ENCODE measurements around the gene CHMP4B.
A peak's percentile ranks its signal among the peaks of the same experiment; 100 is the strongest.

CHMP4B gene

GRCh38 chr20:33828967-33829560 is 17.9 kb downstream of the CHMP4B start:
- Histone ChIP-seq H4K91ac (ENCODE audit: low read depth, low read length, poor library complexity) (no peak overlapping the region), H3K4me2 (ENCODE audit: insufficient read depth, low read length, poor library complexity, severe bottlenecking) (no peak overlapping the region), H4K8ac (ENCODE audit: low read depth, low read length) (no peak overlapping the region), H3K36me3 (replicated peaks in 1 of 2; ENCODE audit: control insufficient read depth in 2 of 2, insufficient read depth in 2 of 2, low read length in 2 of 2) (no peaks in the 10 kb centered on the region), H2BK120ac (ENCODE audit: low read depth, low read length) (no peak overlapping the region), H3K4ac (ENCODE audit: low read length) (no peak overlapping the region), H3K18ac (ENCODE audit: low read length) (no peak overlapping the region), H3K23ac (ENCODE audit: low read depth, low read length, poor library complexity) (no peak overlapping the region), H2AFZ (ENCODE audit: low read length) (no peak overlapping the region), H3K79me1 (ENCODE audit: low read depth, low read length) (peaks cover 6% of the 10 kb centered on the region), H3K27ac (replicated peaks; ENCODE audit: low read length) (no peak overlapping the region), H2BK5ac (ENCODE audit: low read length) (no peak overlapping the region), H3K4me1 (ENCODE audit: control insufficient read depth in 2 of 2, insufficient read depth in 1 of 2, low read depth in 1 of 2, low read length in 2 of 2) (peaks cover 16 to 30% of the 10 kb centered on the region in 2 donors), H2BK12ac (ENCODE audit: low read length) (no peak overlapping the region), H3K9ac (ENCODE audit: low read depth, low read length, poor library complexity) (no peak overlapping the region), H2AK5ac (ENCODE audit: low read depth, low read length) (no peak overlapping the region), H3K27me3 (ENCODE audit: control insufficient read depth in 3 of 3, insufficient read depth in 3 of 3, low read depth in 1 of 3, low read length in 3 of 3) (no peaks in the 10 kb centered on the region), H3K4me3 (ENCODE audit: low read length in 2 of 2) (no peak overlapping the region), H3K14ac (ENCODE audit: low read length) (no peak overlapping the region), H2BK15ac (ENCODE audit: low read length) (no peak overlapping the region), H3K9me3 (replicated peaks in 1 of 2; ENCODE audit: control insufficient read depth in 2 of 2, insufficient read depth in 1 of 2, low read depth in 1 of 2, low read length in 2 of 2) (no peaks in the 10 kb centered on the region)
- no CpG with 5 or more reads among the region's 3 CpGs for WGBS, 2 donors (ENCODE audit: extremely low coverage in 2 of 2, insufficient read length in 2 of 2, insufficient replicate concordance in 1 of 2)
- no peak for DNase-seq (ENCODE audit: low spot score)

DNA sequence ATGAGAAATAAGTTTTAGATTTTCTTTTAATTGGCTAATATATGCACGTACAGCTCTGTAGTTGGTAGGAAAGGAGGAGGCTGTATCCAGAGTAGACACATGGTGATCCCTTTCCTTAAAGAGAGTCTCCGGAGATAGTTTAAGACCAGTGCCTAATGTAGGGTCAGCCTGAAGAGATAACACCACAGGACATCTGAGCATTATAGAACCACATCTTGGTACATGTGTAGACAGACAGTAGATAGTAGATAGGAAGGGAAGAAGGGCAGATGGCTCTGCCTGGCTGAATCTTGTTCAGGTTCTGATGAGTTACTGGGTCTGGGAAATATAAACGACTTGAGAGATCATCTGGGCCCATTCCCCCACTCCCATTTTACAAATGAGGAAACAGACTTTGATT is 18.5 kb downstream of the CHMP4B start:
- Histone ChIP-seq H3K4ac (ENCODE audit: low read length) (no peak overlapping the region), H3K79me1 (ENCODE audit: low read depth, low read length) (peaks cover 3% of the 10 kb centered on the region), H2BK15ac (ENCODE audit: low read length) (no peak overlapping the region), H3K27ac (replicated peaks; ENCODE audit: low read length) (no peak overlapping the region), H3K14ac (ENCODE audit: low read length) (no peak overlapping the region), H2BK120ac (ENCODE audit: low read depth, low read length) (no peak overlapping the region), H3K9me3 (replicated peaks in 1 of 2; ENCODE audit: control insufficient read depth in 2 of 2, insufficient read depth in 1 of 2, low read depth in 1 of 2, low read length in 2 of 2) (no peaks in the 10 kb centered on the region), H2AK5ac (ENCODE audit: low read depth, low read length) (no peak overlapping the region), H2AFZ (ENCODE audit: low read length) (no peak overlapping the region), H4K91ac (ENCODE audit: low read depth, low read length, poor library complexity) (no peak overlapping the region), H3K27me3 (ENCODE audit: control insufficient read depth in 3 of 3, insufficient read depth in 3 of 3, low read depth in 1 of 3, low read length in 3 of 3) (no peaks in the 10 kb centered on the region), H3K18ac (ENCODE audit: low read length) (no peak overlapping the region), H2BK12ac (ENCODE audit: low read length) (no peak overlapping the region), H3K9ac (ENCODE audit: low read depth, low read length, poor library complexity) (no peak overlapping the region), H3K23ac (ENCODE audit: low read depth, low read length, poor library complexity) (no peak overlapping the region), H3K4me1 (ENCODE audit: control insufficient read depth in 2 of 2, insufficient read depth in 1 of 2, low read depth in 1 of 2, low read length in 2 of 2) (peaks cover 16 to 29% of the 10 kb centered on the region in 2 donors), H3K36me3 (replicated peaks in 1 of 2; ENCODE audit: control insufficient read depth in 2 of 2, insufficient read depth in 2 of 2, low read length in 2 of 2) (peaks cover 0 to 3% of the 10 kb centered on the region in 2 donors), H3K4me3 (ENCODE audit: low read length in 2 of 2) (no peak overlapping the region), H3K4me2 (ENCODE audit: insufficient read depth, low read length, poor library complexity, severe bottlenecking) (no peak overlapping the region), H4K8ac (ENCODE audit: low read depth, low read length) (no peak overlapping the region), H2BK5ac (ENCODE audit: low read length) (no peak overlapping the region)
- no CpG with 5 or more reads among the region's 3 CpGs for WGBS, 2 donors (ENCODE audit: extremely low coverage in 2 of 2, insufficient read length in 2 of 2, insufficient replicate concordance in 1 of 2)
- no peak for DNase-seq (ENCODE audit: low spot score)

GRCh38 chr20:33830371-33830770 is 19.2 kb downstream of the CHMP4B start:
- Histone ChIP-seq H2AK5ac (ENCODE audit: low read depth, low read length) (no peak overlapping the region), H3K4me2 (ENCODE audit: insufficient read depth, low read length, poor library complexity, severe bottlenecking) (no peak overlapping the region), H4K8ac (ENCODE audit: low read depth, low read length) (no peak overlapping the region), H3K14ac (ENCODE audit: low read length) (no peak overlapping the region), H2BK5ac (ENCODE audit: low read length) (no peak overlapping the region), H2BK120ac (ENCODE audit: low read depth, low read length) (no peak overlapping the region), H3K9ac (ENCODE audit: low read depth, low read length, poor library complexity) (no peak overlapping the region), H3K36me3 (replicated peaks in 1 of 2; ENCODE audit: control insufficient read depth in 2 of 2, insufficient read depth in 2 of 2, low read length in 2 of 2) (peaks cover 0 to 6% of the 10 kb centered on the region in 2 donors), H3K4ac (ENCODE audit: low read length) (no peak overlapping the region), H3K27me3 (ENCODE audit: control insufficient read depth in 3 of 3, insufficient read depth in 3 of 3, low read depth in 1 of 3, low read length in 3 of 3) (no peaks in the 10 kb centered on the region), H2BK12ac (ENCODE audit: low read length) (no peak overlapping the region), H3K4me1 (ENCODE audit: control insufficient read depth in 2 of 2, insufficient read depth in 1 of 2, low read depth in 1 of 2, low read length in 2 of 2) (peaks cover 16 to 28% of the 10 kb centered on the region in 2 donors), H3K23ac (ENCODE audit: low read depth, low read length, poor library complexity) (no peak overlapping the region), H3K79me1 (ENCODE audit: low read depth, low read length) (peaks cover 3% of the 10 kb centered on the region), H3K9me3 (replicated peaks in 1 of 2; ENCODE audit: control insufficient read depth in 2 of 2, insufficient read depth in 1 of 2, low read depth in 1 of 2, low read length in 2 of 2) (peaks cover 0 to 4% of the 10 kb centered on the region in 2 donors), H2BK15ac (ENCODE audit: low read length) (no peak overlapping the region), H3K4me3 (ENCODE audit: low read length in 2 of 2) (no peak overlapping the region), H4K91ac (ENCODE audit: low read depth, low read length, poor library complexity) (no peak overlapping the region), H2AFZ (ENCODE audit: low read length) (no peak overlapping the region), H3K27ac (replicated peaks; ENCODE audit: low read length) (no peak overlapping the region), H3K18ac (ENCODE audit: low read length) (no peak overlapping the region)
- no peak for DNase-seq (ENCODE audit: low spot score)
- WGBS, 2 donors (ENCODE audit: extremely low coverage in 2 of 2, insufficient read length in 2 of 2, insufficient replicate concordance in 1 of 2): no CpG with 5 or more reads among the region's 4 CpGs

GRCh38 chr20:33832103-33832804 is 21.1 kb downstream of the CHMP4B start:
- peak overlapping the region; percentile 89 for H3K27ac ChIP-seq (replicated peaks; ENCODE audit: low read length)
- H3K18ac ChIP-seq (ENCODE audit: low read length): no peak overlapping the region
- no peak overlapping the region for H2AK5ac ChIP-seq (ENCODE audit: low read depth, low read length)
- H3K23ac ChIP-seq (ENCODE audit: low read depth, low read length, poor library complexity): no peak overlapping the region
- no peak overlapping the region for H4K8ac ChIP-seq (ENCODE audit: low read depth, low read length)
- no peaks in the 10 kb centered on the region for H3K27me3 ChIP-seq (ENCODE audit: control insufficient read depth in 3 of 3, insufficient read depth in 3 of 3, low read depth in 1 of 3, low read length in 3 of 3)
- no peak overlapping the region for H4K91ac ChIP-seq (ENCODE audit: low read depth, low read length, poor library complexity)
- H3K4me2 ChIP-seq (ENCODE audit: insufficient read depth, low read length, poor library complexity, severe bottlenecking): peak overlapping the region; percentile 28
- H3K4me1 ChIP-seq (ENCODE audit: control insufficient read depth in 2 of 2, insufficient read depth in 1 of 2, low read depth in 1 of 2, low read length in 2 of 2): peaks cover 14 to 28% of the 10 kb centered on the region in 2 donors
- peaks cover 0 to 6% of the 10 kb centered on the region in 2 donors for H3K36me3 ChIP-seq (replicated peaks in 1 of 2; ENCODE audit: control insufficient read depth in 2 of 2, insufficient read depth in 2 of 2, low read length in 2 of 2)
- peaks cover 3% of the 10 kb centered on the region for H3K79me1 ChIP-seq (ENCODE audit: low read depth, low read length)
- no CpG with 5 or more reads among the region's 11 CpGs for WGBS, 2 donors (ENCODE audit: extremely low coverage in 2 of 2, insufficient read length in 2 of 2, insufficient replicate concordance in 1 of 2)
- H3K9me3 ChIP-seq (replicated peaks in 1 of 2; ENCODE audit: control insufficient read depth in 2 of 2, insufficient read depth in 1 of 2, low read depth in 1 of 2, low read length in 2 of 2): peaks cover 0 to 9% of the 10 kb centered on the region in 2 donors
- peak overlapping the region; percentile 3 for H2AFZ ChIP-seq (ENCODE audit: low read length)
- no peak overlapping the region for H2BK12ac ChIP-seq (ENCODE audit: low read length)
- H3K9ac ChIP-seq (ENCODE audit: low read depth, low read length, poor library complexity): no peak overlapping the region
- H2BK5ac ChIP-seq (ENCODE audit: low read length): no peak overlapping the region
- no peak overlapping the region for H2BK120ac ChIP-seq (ENCODE audit: low read depth, low read length)
- H3K14ac ChIP-seq (ENCODE audit: low read length): no peak overlapping the region
- no peak for DNase-seq (ENCODE audit: low spot score)
- H3K4ac ChIP-seq (ENCODE audit: low read length): no peak overlapping the region
- H3K4me3 ChIP-seq (ENCODE audit: low read length in 2 of 2): no peak overlapping the region
- no peak overlapping the region for H2BK15ac ChIP-seq (ENCODE audit: low read length)
